ENCODE results near the gene PKD2L2.

Gene PKD2L2

DNA sequence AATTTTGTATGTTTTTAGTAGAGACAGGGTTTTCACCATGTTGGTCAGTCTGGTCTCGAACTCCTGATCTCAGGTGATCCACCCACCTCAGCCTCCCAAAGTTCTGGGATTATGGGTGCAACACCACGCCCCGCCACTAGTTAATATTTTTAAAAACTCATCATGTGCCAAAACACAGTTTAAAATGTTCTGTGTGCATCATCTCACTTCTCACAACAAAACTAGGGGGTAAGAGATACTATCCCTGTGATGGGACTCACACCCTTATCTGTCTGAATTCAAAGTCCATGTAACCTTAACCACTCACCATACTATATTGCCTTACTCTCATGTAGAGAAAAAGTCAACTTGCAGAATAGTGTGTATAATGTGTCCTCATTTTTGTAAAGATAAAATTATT is 2.6 kb downstream of the PKD2L2 start:
- TF ChIP-seq, protein P1, sequence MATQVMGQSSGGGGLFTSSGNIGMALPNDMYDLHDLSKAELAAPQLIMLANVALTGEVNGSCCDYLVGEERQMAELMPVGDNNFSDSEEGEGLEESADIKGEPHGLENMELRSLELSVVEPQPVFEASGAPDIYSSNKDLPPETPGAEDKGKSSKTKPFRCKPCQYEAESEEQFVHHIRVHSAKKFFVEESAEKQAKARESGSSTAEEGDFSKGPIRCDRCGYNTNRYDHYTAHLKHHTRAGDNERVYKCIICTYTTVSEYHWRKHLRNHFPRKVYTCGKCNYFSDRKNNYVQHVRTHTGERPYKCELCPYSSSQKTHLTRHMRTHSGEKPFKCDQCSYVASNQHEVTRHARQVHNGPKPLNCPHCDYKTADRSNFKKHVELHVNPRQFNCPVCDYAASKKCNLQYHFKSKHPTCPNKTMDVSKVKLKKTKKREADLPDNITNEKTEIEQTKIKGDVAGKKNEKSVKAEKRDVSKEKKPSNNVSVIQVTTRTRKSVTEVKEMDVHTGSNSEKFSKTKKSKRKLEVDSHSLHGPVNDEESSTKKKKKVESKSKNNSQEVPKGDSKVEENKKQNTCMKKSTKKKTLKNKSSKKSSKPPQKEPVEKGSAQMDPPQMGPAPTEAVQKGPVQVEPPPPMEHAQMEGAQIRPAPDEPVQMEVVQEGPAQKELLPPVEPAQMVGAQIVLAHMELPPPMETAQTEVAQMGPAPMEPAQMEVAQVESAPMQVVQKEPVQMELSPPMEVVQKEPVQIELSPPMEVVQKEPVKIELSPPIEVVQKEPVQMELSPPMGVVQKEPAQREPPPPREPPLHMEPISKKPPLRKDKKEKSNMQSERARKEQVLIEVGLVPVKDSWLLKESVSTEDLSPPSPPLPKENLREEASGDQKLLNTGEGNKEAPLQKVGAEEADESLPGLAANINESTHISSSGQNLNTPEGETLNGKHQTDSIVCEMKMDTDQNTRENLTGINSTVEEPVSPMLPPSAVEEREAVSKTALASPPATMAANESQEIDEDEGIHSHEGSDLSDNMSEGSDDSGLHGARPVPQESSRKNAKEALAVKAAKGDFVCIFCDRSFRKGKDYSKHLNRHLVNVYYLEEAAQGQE (IDR thresholded peaks at IDR 0.05; ENCODE audit: insufficient read depth in 1 of 2, low read depth in 2 of 2, low read length in 2 of 2) = no peak
- TF ChIP-seq POLR2AphosphoS5 (IDR thresholded peaks at IDR 0.05; ENCODE audit: low read depth, low read length) (no peak), FOXP2 (optimal IDR thresholded peaks at IDR 0.05; ENCODE audit: borderline replicate concordance, extremely low read depth, extremely low read length, insufficient read depth) (no peak), SIN3A (IDR thresholded peaks at IDR 0.05; ENCODE audit: borderline replicate concordance, insufficient read depth, low read length) (no peak), TAF1 (IDR thresholded peaks at IDR 0.05; ENCODE audit: borderline replicate concordance, insufficient read depth, low read length) (no peak)

DNA sequence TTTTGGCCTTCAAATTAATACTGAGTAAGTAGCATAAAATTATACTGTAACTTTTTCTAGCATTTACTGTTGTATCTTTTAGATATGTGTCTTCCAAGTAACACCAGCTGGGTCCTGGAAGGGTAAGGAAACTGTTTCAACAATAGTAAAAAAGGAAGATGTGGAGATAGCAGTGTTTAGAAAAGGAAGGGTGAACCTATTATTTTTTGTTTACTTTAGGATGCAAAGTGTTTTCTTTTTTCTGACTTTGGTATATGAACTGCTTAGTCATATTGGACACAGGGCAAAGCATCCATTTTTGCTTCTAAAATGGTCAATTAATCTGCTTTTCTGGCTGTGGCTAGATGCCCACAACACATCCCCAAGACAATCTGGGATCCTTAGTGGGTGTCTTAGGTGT is 5.3 kb downstream of the PKD2L2 start:
- no peak for TF ChIP-seq TAF1 (IDR thresholded peaks at IDR 0.05; ENCODE audit: borderline replicate concordance, insufficient read depth, low read length)
- TF ChIP-seq, protein P1 (IDR thresholded peaks at IDR 0.05; ENCODE audit: insufficient read depth in 1 of 2, low read depth in 2 of 2, low read length in 2 of 2) = no peak
- no peak for TF ChIP-seq POLR2AphosphoS5 (IDR thresholded peaks at IDR 0.05; ENCODE audit: low read depth, low read length)
- TF ChIP-seq SIN3A (IDR thresholded peaks at IDR 0.05; ENCODE audit: borderline replicate concordance, insufficient read depth, low read length) = no peak
- TF ChIP-seq FOXP2 (optimal IDR thresholded peaks at IDR 0.05; ENCODE audit: borderline replicate concordance, extremely low read depth, extremely low read length, insufficient read depth) = no peak

DNA sequence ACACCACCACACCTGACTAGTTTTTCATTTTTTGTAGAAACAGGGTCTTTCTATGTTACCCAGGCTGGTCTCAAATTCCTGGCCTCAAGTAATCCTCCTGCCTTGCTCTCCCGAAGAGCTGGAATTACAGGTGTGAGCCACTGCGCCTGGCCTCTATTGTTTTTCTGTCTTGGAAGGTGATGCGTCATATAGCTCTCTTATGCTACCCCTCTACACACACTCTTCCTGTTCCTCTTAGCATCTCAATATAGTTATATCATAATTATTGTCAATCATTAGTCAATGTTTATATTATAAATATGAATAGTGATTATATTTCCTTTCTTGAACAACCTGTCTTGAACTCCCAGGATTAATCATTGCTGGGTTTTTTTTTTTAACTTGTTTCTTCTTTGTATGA is 7.3 kb downstream of the PKD2L2 start:
- TF ChIP-seq POLR2AphosphoS5 (IDR thresholded peaks at IDR 0.05; ENCODE audit: low read depth, low read length) (no peak), SIN3A (IDR thresholded peaks at IDR 0.05; ENCODE audit: borderline replicate concordance, insufficient read depth, low read length) (no peak), FOXP2 (optimal IDR thresholded peaks at IDR 0.05; ENCODE audit: borderline replicate concordance, extremely low read depth, extremely low read length, insufficient read depth) (no peak), TAF1 (IDR thresholded peaks at IDR 0.05; ENCODE audit: borderline replicate concordance, insufficient read depth, low read length) (no peak)
- TF ChIP-seq, protein P1 (IDR thresholded peaks at IDR 0.05; ENCODE audit: insufficient read depth in 1 of 2, low read depth in 2 of 2, low read length in 2 of 2) = no peak

DNA sequence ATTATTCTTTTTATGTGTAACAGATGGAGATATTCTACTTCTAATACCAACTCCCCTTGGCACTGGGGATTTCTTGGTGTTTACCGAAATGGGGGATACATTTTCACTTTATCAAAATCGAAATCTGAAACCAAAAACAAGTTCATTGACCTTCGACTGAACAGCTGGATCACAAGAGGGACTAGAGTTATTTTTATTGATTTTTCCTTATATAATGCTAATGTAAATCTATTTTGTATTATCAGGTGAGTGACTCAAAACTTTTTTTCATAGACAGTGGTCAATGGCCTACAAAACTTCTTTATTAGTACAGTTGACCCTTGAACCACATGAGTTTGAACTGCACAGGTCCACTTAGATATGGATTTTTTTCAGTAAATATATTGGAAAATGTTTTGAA is 10.2 kb downstream of the PKD2L2 start:
- TF ChIP-seq, protein P1 (IDR thresholded peaks at IDR 0.05; ENCODE audit: insufficient read depth in 1 of 2, low read depth in 2 of 2, low read length in 2 of 2) = no peak
- TF ChIP-seq SIN3A (IDR thresholded peaks at IDR 0.05; ENCODE audit: borderline replicate concordance, insufficient read depth, low read length) = no peak
- TF ChIP-seq POLR2AphosphoS5 (IDR thresholded peaks at IDR 0.05; ENCODE audit: low read depth, low read length) = no peak
- no peak for TF ChIP-seq TAF1 (IDR thresholded peaks at IDR 0.05; ENCODE audit: borderline replicate concordance, insufficient read depth, low read length)
- TF ChIP-seq FOXP2 (optimal IDR thresholded peaks at IDR 0.05; ENCODE audit: borderline replicate concordance, extremely low read depth, extremely low read length, insufficient read depth) = no peak
